ENCODE data around the gene RAE1. TPM values are rescaled to one million over a fixed set of nuclear protein-coding genes. Genes with fewer than 3 reads are reported as not detected.

Gene RAE1
- total and polyA plus RNA-seq, 2 experiments from 2014 or later = 35.8 to 43.3 TPM

DNA sequence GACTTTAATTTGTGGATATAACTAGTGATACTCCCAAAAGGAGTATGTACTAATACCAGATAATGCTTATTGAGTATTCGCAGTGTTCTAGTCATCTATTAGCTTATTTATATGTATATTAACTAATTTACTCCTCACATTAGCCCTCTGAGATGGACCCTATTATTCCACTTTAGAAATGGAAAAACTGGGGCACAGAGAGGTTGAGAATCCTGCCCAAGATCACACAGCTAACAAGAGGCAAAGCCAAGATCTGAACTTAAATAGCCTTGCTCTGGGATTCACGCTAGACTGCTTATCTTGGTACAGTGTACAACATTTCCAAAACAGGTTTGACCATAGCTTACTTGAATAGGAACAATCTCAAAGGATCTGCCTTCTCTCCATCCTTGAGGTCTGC is 29.9 kb upstream of the RAE1 start:
- TF ChIP-seq, protein P1, sequence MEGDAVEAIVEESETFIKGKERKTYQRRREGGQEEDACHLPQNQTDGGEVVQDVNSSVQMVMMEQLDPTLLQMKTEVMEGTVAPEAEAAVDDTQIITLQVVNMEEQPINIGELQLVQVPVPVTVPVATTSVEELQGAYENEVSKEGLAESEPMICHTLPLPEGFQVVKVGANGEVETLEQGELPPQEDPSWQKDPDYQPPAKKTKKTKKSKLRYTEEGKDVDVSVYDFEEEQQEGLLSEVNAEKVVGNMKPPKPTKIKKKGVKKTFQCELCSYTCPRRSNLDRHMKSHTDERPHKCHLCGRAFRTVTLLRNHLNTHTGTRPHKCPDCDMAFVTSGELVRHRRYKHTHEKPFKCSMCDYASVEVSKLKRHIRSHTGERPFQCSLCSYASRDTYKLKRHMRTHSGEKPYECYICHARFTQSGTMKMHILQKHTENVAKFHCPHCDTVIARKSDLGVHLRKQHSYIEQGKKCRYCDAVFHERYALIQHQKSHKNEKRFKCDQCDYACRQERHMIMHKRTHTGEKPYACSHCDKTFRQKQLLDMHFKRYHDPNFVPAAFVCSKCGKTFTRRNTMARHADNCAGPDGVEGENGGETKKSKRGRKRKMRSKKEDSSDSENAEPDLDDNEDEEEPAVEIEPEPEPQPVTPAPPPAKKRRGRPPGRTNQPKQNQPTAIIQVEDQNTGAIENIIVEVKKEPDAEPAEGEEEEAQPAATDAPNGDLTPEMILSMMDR (IDR thresholded peaks at IDR 0.05; ENCODE audit: poor library complexity) = no peak
- TF ChIP-seq EZH2phosphoT487 (IDR thresholded peaks at IDR 0.05; ENCODE audit: low read depth, severe bottlenecking, unreplicated experiment) (no peak), EZH2 (IDR thresholded peaks at IDR 0.05; ENCODE audit: borderline replicate concordance) (no peak)
- H3K27me3 ChIP-seq = no peaks in the 10 kb centered on the region

DNA sequence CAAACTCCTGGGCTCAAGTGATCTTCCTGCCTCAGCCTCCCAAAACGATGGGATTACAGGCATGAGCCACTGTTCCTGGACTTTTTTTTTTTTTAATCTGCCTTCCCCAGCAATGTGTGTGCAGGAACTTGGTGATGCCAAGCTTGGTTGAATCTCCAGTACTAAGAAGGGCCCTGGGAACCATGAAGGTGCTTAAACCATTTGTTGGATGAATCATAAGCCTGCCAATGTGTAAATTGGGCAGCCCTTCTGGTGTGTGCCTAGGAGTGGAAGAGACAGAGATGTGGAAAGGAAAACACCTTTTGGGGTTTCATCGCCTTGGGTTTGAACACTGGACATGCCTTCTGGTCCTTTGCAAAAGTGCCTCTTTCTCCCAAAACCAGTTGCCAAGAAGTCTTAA is 28.6 kb upstream of the RAE1 start:
- TF ChIP-seq, protein P1 (IDR thresholded peaks at IDR 0.05; ENCODE audit: poor library complexity) = no peak
- TF ChIP-seq EZH2 (IDR thresholded peaks at IDR 0.05; ENCODE audit: borderline replicate concordance) (no peak), EZH2phosphoT487 (IDR thresholded peaks at IDR 0.05; ENCODE audit: low read depth, severe bottlenecking, unreplicated experiment) (no peak)
- no peak overlapping the region for H3K27ac ChIP-seq
- WGBS (ENCODE audit: low lambda C conversion rate, missing lambda C conversion rate) = 88% methylated on average over 2 of the region's 2 CpGs
- no peaks in the 10 kb centered on the region for H3K9me3 ChIP-seq (ENCODE audit: low read depth)
- no peaks in the 10 kb centered on the region for H3K27me3 ChIP-seq
- no peak overlapping the region for H3K4me3 ChIP-seq
- no peak for DNase-seq (ENCODE audit: low spot score)
- H3K79me2 ChIP-seq = no peaks in the 10 kb centered on the region
- no peaks in the 10 kb centered on the region for H3K9me2 ChIP-seq (replicated peaks; ENCODE audit: insufficient read depth)
- no peak overlapping the region for H2AFZ ChIP-seq
- H4K20me1 ChIP-seq (ENCODE audit: insufficient read depth, poor library complexity, severe bottlenecking) = no peaks in the 10 kb centered on the region
- no peaks in the 10 kb centered on the region for H3K36me3 ChIP-seq (replicated peaks; ENCODE audit: insufficient read depth, low read depth)
- H3K4me1 ChIP-seq (ENCODE audit: insufficient read depth) = no peaks in the 10 kb centered on the region
- no peak overlapping the region for H3K4me2 ChIP-seq

More for the DNA sequence above, 29.9 kb upstream of the RAE1 start:
- Histone ChIP-seq H3K36me3 (replicated peaks; ENCODE audit: insufficient read depth, low read depth) (no peaks in the 10 kb centered on the region), H4K20me1 (ENCODE audit: insufficient read depth, poor library complexity, severe bottlenecking) (no peaks in the 10 kb centered on the region), H3K4me1 (ENCODE audit: insufficient read depth) (no peaks in the 10 kb centered on the region), H3K27ac (no peak overlapping the region), H3K9me2 (replicated peaks; ENCODE audit: insufficient read depth) (no peaks in the 10 kb centered on the region), H3K79me2 (no peaks in the 10 kb centered on the region), H3K4me2 (no peak overlapping the region), H2AFZ (no peak overlapping the region), H3K4me3 (no peak overlapping the region), H3K9me3 (ENCODE audit: low read depth) (no peaks in the 10 kb centered on the region)
- no peak for DNase-seq (ENCODE audit: low spot score)
- WGBS (ENCODE audit: low lambda C conversion rate, missing lambda C conversion rate) = 87% methylated on average over 2 of the region's 2 CpGs

DNA sequence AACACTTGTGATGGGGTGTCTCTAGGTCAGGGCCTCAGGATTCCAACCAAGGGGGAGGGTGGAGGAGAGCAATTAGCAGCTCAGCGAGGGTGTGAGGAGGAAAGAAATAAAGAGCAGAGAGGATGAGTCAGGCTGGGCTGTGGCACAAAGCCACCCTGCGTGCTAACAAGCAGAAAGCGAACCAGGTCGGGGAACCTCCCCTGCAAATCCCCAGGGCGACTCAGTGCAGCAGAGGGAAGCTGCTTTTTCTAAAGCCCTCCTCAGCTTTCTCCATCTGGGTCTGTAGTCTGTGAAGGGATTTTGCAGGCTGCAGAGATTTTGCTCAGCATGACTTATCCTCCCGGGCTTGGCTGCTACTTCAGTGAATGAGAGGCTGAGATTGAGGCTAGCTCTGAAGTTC is 28.0 kb upstream of the RAE1 start:
- no peaks in the 10 kb centered on the region for H3K36me3 ChIP-seq (replicated peaks; ENCODE audit: insufficient read depth, low read depth)
- H4K20me1 ChIP-seq (ENCODE audit: insufficient read depth, poor library complexity, severe bottlenecking) = no peaks in the 10 kb centered on the region
- TF ChIP-seq, protein P1 (IDR thresholded peaks at IDR 0.05; ENCODE audit: poor library complexity) = no peak
- no peak for TF ChIP-seq EZH2phosphoT487 (IDR thresholded peaks at IDR 0.05; ENCODE audit: low read depth, severe bottlenecking, unreplicated experiment)
- TF ChIP-seq EZH2 (IDR thresholded peaks at IDR 0.05; ENCODE audit: borderline replicate concordance) = no peak
- 22% methylated on average over 6 of the region's 6 CpGs for WGBS (ENCODE audit: low lambda C conversion rate, missing lambda C conversion rate)
- no peaks in the 10 kb centered on the region for H3K27me3 ChIP-seq
- H3K79me2 ChIP-seq = no peaks in the 10 kb centered on the region
- no peak overlapping the region for H3K27ac ChIP-seq
- peak overlapping the region; percentile 30 for H3K4me2 ChIP-seq
- no peak overlapping the region for H2AFZ ChIP-seq
- H3K9me3 ChIP-seq (ENCODE audit: low read depth) = no peaks in the 10 kb centered on the region
- no peaks in the 10 kb centered on the region for H3K9me2 ChIP-seq (replicated peaks; ENCODE audit: insufficient read depth)
- DNase-seq (ENCODE audit: low spot score) = peak; percentile 71
- no peaks in the 10 kb centered on the region for H3K4me1 ChIP-seq (ENCODE audit: insufficient read depth)
- no peak overlapping the region for H3K4me3 ChIP-seq
